HepG2 (cell line): ENCODE results near the gene CHTF8. TPM values are rescaled to one million over a fixed set of nuclear protein-coding genes. Genes with fewer than 3 reads are reported as not detected.

Source experiments
- ATAC-seq: fragments of 200-7000 bp; cut with Tn5 transposase; 3 replicates; pipeline ENCODE4 v1.9.1; 2020; ENCODE audit warnings: mild to moderate bottlenecking, moderate library complexity
- BruUV-seq: library from RNA; stranded (reverse); fragments of 400-500 nt; replicated peaks from 2 replicates; lab custom pipeline; 2021; lab: Mats Ljungman, UMichigan
- CTCF ChIA-PET: fragments of 300-600 bp; formaldehyde crosslinking; extraction: SDS; loops from one replicate; lab custom pipeline; 2021; ENCODE audit warnings: low total read pairs, inconsistent platforms, low intra/inter-chr PET ratio; lab: Yijun Ruan, JAX
- POLR2A ChIA-PET: fragments of 350-600 bp; sonication (Branson Sonifier 250); formaldehyde crosslinking; loops from one replicate; lab custom pipeline; 2020; ENCODE audit warnings: antibody characterized with exemption, inconsistent platforms; lab: Yijun Ruan, JAX
- DNase-seq: peaks from one replicate; pipeline ENCODE4 v3.0.0-alpha.2; 2015; ENCODE audit warnings: low spot score
- FAIRE-seq: peaks from 3 replicates; lab custom pipeline; 2011; peaks lifted over from hg19 to GRCh38; lab: Jason Lieb, UNC
- H2AFZ ChIP-seq: one replicate; pipeline ENCODE4 v1.6.1; 2011; ENCODE audit warnings: low read length, inconsistent platforms
- H3K27ac ChIP-seq: fragments of 300-600 bp; 3 replicates; pipeline ENCODE4 v1.8.0; 2011; ENCODE audit warnings: mixed run types, mild to moderate bottlenecking, mixed read lengths, low read length, inconsistent platforms; ENCODE audit not compliant: insufficient read depth; ENCODE audit errors: extremely low read length
- H3K27me3 ChIP-seq, 2 experiments: fragments of 200-600 bp in 1 of 2; 2 replicates in 1 of 2; 3 replicates in 1 of 2; pipeline versions ENCODE4 v1.6.0 to v1.8.0; 2011; ENCODE audit warnings: low read length in 2 of 2, mild to moderate bottlenecking in 2 of 2, moderate library complexity in 2 of 2, inconsistent platforms in 1 of 2; ENCODE audit not compliant: insufficient read depth in 2 of 2, control insufficient read depth in 1 of 2
- H3K36me3 ChIP-seq, 2 experiments: fragments of 200-600 bp in 1 of 2; replicated peaks in 1 of 2; 2 replicates in 1 of 2; 3 replicates in 1 of 2; pipeline versions ENCODE4 v1.5.1 to v1.8.0; 2011; ENCODE audit warnings: low read length in 2 of 2, inconsistent platforms in 1 of 2; ENCODE audit not compliant: insufficient read depth in 2 of 2, control insufficient read depth in 1 of 2
- H3K4me1 ChIP-seq: 2 replicates; pipeline ENCODE4 v1.5.1; 2012; ENCODE audit warnings: low read length, inconsistent platforms; ENCODE audit not compliant: insufficient read depth
- H3K4me2 ChIP-seq: 2 replicates; pipeline ENCODE4 v1.6.0; 2011; ENCODE audit warnings: low read depth, low read length, inconsistent platforms
- H3K4me3 ChIP-seq, 3 experiments: fragments of 200-600 bp in 1 of 3; sonication (generic), shearing (Covaris generic) in 1 of 3; replicated peaks in 1 of 3; 2 replicates each; pipeline ENCODE4 v1.5.1; 2011 to 2016; ENCODE audit warnings: low read length in 3 of 3, inconsistent platforms in 2 of 3, low read depth in 2 of 3, mild to moderate bottlenecking in 2 of 3, control low read depth in 1 of 3, mixed read lengths in 1 of 3; ENCODE audit not compliant: insufficient read depth in 1 of 3
- H3K79me2 ChIP-seq: one replicate; pipeline ENCODE4 v1.6.1; 2011; ENCODE audit warnings: low read length, inconsistent platforms; ENCODE audit not compliant: insufficient read depth
- H3K9ac ChIP-seq: 2 replicates; pipeline ENCODE4 v1.6.0; 2011; ENCODE audit warnings: mild to moderate bottlenecking, low read depth, low read length, inconsistent platforms; ENCODE audit not compliant: insufficient read depth
- H3K9me3 ChIP-seq: 2 replicates; pipeline ENCODE4 v1.5.1; 2012; ENCODE audit warnings: mild to moderate bottlenecking, low read length
- H4K20me1 ChIP-seq: 2 replicates; pipeline ENCODE4 v1.6.0; 2011; ENCODE audit warnings: inconsistent platforms, mild to moderate bottlenecking, low read length, moderate library complexity; ENCODE audit not compliant: insufficient read depth
- ARHGAP35 ChIP-seq: sonication (generic); formaldehyde crosslinking; IDR thresholded peaks from 2 replicates; pipeline ENCODE4 v1.9.0; 2022; ENCODE audit warnings: mild to moderate bottlenecking, inconsistent platforms, moderate library complexity, missing genetic modification reagents, borderline replicate concordance
- ASH2L ChIP-seq: fragments of 300-600, 200-600 bp; sonication (generic); IDR thresholded peaks from 2 replicates; pipeline ENCODE4 v1.7.0; 2017; ENCODE audit warnings: low read depth, mild to moderate bottlenecking, moderate library complexity, mixed read lengths, low read length; ENCODE audit not compliant: insufficient read length
- CENPT ChIP-seq: sonication (generic); formaldehyde crosslinking; IDR thresholded peaks from 2 replicates; pipeline ENCODE4 v1.8.0; 2022; ENCODE audit warnings: low read depth, mild to moderate bottlenecking, moderate library complexity, missing genetic modification reagents
- CHD2 ChIP-seq: IDR thresholded peaks from 2 replicates; pipeline ENCODE4 v1.6.1; 2011; ENCODE audit warnings: low read depth, low read length, improper control_type of control experiment
- E2F1 ChIP-seq: sonication (generic); formaldehyde crosslinking; IDR thresholded peaks from 2 replicates; pipeline ENCODE4 v1.5.0; 2020; ENCODE audit warnings: missing genetic modification reagents
- HDAC2 ChIP-seq: sonication (generic); formaldehyde crosslinking; IDR thresholded peaks from 2 replicates; pipeline ENCODE4 v1.4.0; 2020; ENCODE audit warnings: missing genetic modification reagents
- MIER3 ChIP-seq: IDR thresholded peaks from 2 replicates; pipeline ENCODE4 v1.6.1; 2016; ENCODE audit warnings: missing compliant biosample characterization, borderline replicate concordance
- RAD51 ChIP-seq: fragments of 450-650 bp; IDR thresholded peaks from 2 replicates; pipeline ENCODE4 v1.6.1; 2016; ENCODE audit warnings: borderline replicate concordance
- ZBTB33 ChIP-seq: sonication (generic); formaldehyde crosslinking; IDR thresholded peaks from 2 replicates; pipeline ENCODE4 v1.4.0; 2020; ENCODE audit warnings: missing genetic modification reagents
- ZBTB42 ChIP-seq: sonication (generic); formaldehyde crosslinking; IDR thresholded peaks from 2 replicates; pipeline ENCODE4 v1.5.0; 2020; ENCODE audit warnings: mild to moderate bottlenecking, missing genetic modification reagents
- ZNF432 ChIP-seq: sonication (generic); formaldehyde crosslinking; IDR thresholded peaks from 2 replicates; pipeline ENCODE4 v1.5.0; 2020; ENCODE audit warnings: missing genetic modification reagents, mild to moderate bottlenecking, borderline replicate concordance
- ZNF512B ChIP-seq: sonication (generic); formaldehyde crosslinking; IDR thresholded peaks from 2 replicates; pipeline ENCODE4 v1.5.1; 2020; ENCODE audit warnings: missing genetic modification reagents, mild to moderate bottlenecking, borderline replicate concordance
- ZNF7 ChIP-seq: IDR thresholded peaks from 2 replicates; pipeline ENCODE4 v1.6.1; 2016; ENCODE audit warnings: missing biosample characterization, missing genetic modification reagents
- ZNF709 ChIP-seq: sonication (generic); formaldehyde crosslinking; IDR thresholded peaks from 2 replicates; pipeline ENCODE4 v1.5.0; 2020; ENCODE audit warnings: mild to moderate bottlenecking, missing genetic modification reagents
- ZNF816 ChIP-seq: sonication (generic); formaldehyde crosslinking; IDR thresholded peaks from 2 replicates; pipeline ENCODE4 v1.8.0; 2022; ENCODE audit warnings: missing genetic modification reagents, mild to moderate bottlenecking, borderline replicate concordance
- ZSCAN22 ChIP-seq: sonication (generic); formaldehyde crosslinking; IDR thresholded peaks from 2 replicates; pipeline ENCODE4 v1.4.0; 2020; ENCODE audit warnings: mild to moderate bottlenecking, missing genetic modification reagents
- WGBS: methylation state at CpG from one replicate; pipeline ENCODE4 v1.1.6; 2017; ENCODE audit warnings: low lambda C conversion rate; 5-methylcytosine and 5-hydroxymethylcytosine counted together
- in situ Hi-C: cut with HindIII; loops from 2 replicates; pipeline ENCODE4 v1.10.0; 2017; ENCODE audit warnings: low pct_unique_long_range_greater_than_20kb; ENCODE audit not compliant: extremely low pct_ligation_motif_present
- intact Hi-C: fragments of 100-400 bp; cut with micrococcal nuclease; formaldehyde crosslinking; loops from one replicate; pipeline ENCODE4 v1.10.0; 2022; ENCODE audit not compliant: unreplicated experiment
- polyA plus RNA-seq, 8 experiments: library from polyadenylated mRNA; depleted of rRNA in 3 of 8; stranded (reverse) in 7 of 8; unstranded in 1 of 8; fragments of >200 nt; fragmentation: Illumina TruSeq in 4 of 8; extraction: Trizol in 4 of 8; gene quantifications; 2 replicates each; pipeline versions ENCODE4 v1.2.1 to v1.2.3, GENCODE V29; 2011 to 2016; ENCODE audit warnings: low read depth in 4 of 8, missing spikeins in 1 of 8, mixed read lengths in 1 of 8; ENCODE audit not compliant: insufficient read depth in 1 of 8
- total RNA-seq, 5 experiments: library from RNA; depleted of rRNA; stranded (reverse); fragments of >200 nt; fragmentation: Illumina TruSeq; extraction: Trizol; gene quantifications; 2 replicates each; pipeline ENCODE4 v1.2.3, GENCODE V29; 2016; ENCODE audit warnings: low read depth in 1 of 5

CHTF8 gene
- total and polyA plus RNA-seq, 2 of the 13 experiments (the other 11 are each of a cell fraction or from before 2014, with no cell fraction given): 37.2 to 67.5 TPM

GRCh38 chr16:69115361-69115760, 17.0 kb downstream of the CHTF8 start:
- intact Hi-C loops (no loop called here), in situ Hi-C loops (loop anchor here (25.0 kb wide), 1 partner anchor 403 kb away; no protein-coding TSS in a partner anchor)
- Histone ChIP-seq H3K36me3 (peaks cover 14 to 35% of the 10 kb centered on the region in 2 experiments), H3K27me3 (no peaks in the 10 kb centered on the region), H3K4me1 (0 out of 2 replicates have a peak, but pooled peaks cover 5% of the 10 kb centered on the region), H3K79me2 (no peaks in the 10 kb centered on the region), H3K4me2 (no peak overlapping the region), H4K20me1 (no peaks in the 10 kb centered on the region), H2AFZ (no peak overlapping the region), H3K27ac (no peak overlapping the region), H3K9ac (no peak overlapping the region), H3K4me3 (no peak overlapping the region), H3K9me3 (no peaks in the 10 kb centered on the region)
- WGBS: 97% methylated on average over 4 of the region's 5 CpGs
- no peak for FAIRE-seq
- ChIA-PET CTCF (no interaction called here), POLR2A (no interaction called here)
- no peak for DNase-seq
- TF ChIP-seq CHD2 (no peak), MIER3 (CRISPR knock-in tag) (no peak), ZNF7 (no peak), RAD51 (no peak), ASH2L (no peak), E2F1 (no peak), ZNF432 (CRISPR knock-in tag) (no peak), ZNF709 (CRISPR knock-in tag) (no peak), ARHGAP35 (CRISPR knock-in tag) (no peak), ZSCAN22 (CRISPR knock-in tag) (no peak), HDAC2 (no peak), ZBTB42 (CRISPR knock-in tag) (no peak), ZBTB33 (no peak), CENPT (CRISPR knock-in tag) (no peak), ZNF512B (CRISPR knock-in tag) (no peak), ZNF816 (CRISPR knock-in tag) (no peak)
- no peak for ATAC-seq
- BruUV-seq: no TSS peak
